Measurements from ENCODE around the gene TMEM200B.

TMEM200B gene

DNA sequence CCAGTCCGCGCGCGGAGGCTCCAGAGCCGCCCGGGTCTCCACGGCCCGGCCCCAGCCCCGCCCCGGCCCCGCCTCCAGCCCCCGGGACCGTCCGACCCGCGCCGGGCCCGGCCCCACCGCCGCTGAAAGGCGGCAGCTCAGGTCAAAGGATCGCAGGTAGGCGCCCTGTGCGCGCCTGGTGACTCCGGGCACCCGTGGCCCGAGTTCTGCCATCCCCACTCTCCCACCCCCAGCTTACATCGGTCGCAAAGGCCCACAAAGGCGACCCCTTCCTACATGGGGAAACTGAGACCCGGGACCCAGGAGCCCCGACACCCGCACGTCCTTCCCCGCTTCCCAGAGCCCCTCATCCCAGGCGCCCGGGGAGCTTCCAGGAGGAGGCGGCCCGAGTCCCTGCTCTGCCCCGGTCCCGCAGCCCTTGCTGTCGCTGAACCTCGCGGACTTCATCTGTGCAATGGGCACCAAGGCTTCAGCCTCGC lies at the start of gene TMEM200B:
Gene TMEM200B (minus strand): TSS at position 17 of the 479 bp plus-strand sequence. CDS start 2,075 bp downstream, outside the sequence.
- ATAC-seq (ENCODE audit: low read depth) (peak; percentile 35), DNase-seq (ENCODE audit: low spot score) (no peak)
- Histone ChIP-seq H3K27me3 (ENCODE audit: insufficient read depth, poor library complexity, severe bottlenecking) (peaks cover 16% of the 10 kb centered on the region), H3K9me3 (ENCODE audit: severe bottlenecking) (no peaks in the 10 kb centered on the region), H3K4me3 (ENCODE audit: severe bottlenecking) (peak within 1 kb of the TSS; percentile 51), H3K36me3 (ENCODE audit: low read depth) (peaks cover 3% of the 10 kb centered on the region; the same call in 1 of the 2 replicates), H3K27ac (ENCODE audit: poor library complexity, severe bottlenecking) (peak within 1 kb of the TSS; percentile 37), H3K4me1 (ENCODE audit: insufficient read depth, poor library complexity, severe bottlenecking) (no peaks in the 10 kb centered on the region)
- TF ChIP-seq, protein P1, sequence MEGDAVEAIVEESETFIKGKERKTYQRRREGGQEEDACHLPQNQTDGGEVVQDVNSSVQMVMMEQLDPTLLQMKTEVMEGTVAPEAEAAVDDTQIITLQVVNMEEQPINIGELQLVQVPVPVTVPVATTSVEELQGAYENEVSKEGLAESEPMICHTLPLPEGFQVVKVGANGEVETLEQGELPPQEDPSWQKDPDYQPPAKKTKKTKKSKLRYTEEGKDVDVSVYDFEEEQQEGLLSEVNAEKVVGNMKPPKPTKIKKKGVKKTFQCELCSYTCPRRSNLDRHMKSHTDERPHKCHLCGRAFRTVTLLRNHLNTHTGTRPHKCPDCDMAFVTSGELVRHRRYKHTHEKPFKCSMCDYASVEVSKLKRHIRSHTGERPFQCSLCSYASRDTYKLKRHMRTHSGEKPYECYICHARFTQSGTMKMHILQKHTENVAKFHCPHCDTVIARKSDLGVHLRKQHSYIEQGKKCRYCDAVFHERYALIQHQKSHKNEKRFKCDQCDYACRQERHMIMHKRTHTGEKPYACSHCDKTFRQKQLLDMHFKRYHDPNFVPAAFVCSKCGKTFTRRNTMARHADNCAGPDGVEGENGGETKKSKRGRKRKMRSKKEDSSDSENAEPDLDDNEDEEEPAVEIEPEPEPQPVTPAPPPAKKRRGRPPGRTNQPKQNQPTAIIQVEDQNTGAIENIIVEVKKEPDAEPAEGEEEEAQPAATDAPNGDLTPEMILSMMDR (IDR thresholded peaks at IDR 0.05; ENCODE audit: poor library complexity, severe bottlenecking): no peak

- Histone ChIP-seq H3K4me1 (ENCODE audit: insufficient read depth, poor library complexity, severe bottlenecking) (no peaks in the 10 kb centered on the region), H3K4me3 (ENCODE audit: severe bottlenecking) (no peak overlapping the region), H3K36me3 (ENCODE audit: low read depth) (peaks cover 72% of the 10 kb centered on the region), H3K9me3 (ENCODE audit: severe bottlenecking) (no peaks in the 10 kb centered on the region), H3K27ac (ENCODE audit: poor library complexity, severe bottlenecking) (no peak overlapping the region), H3K27me3 (ENCODE audit: insufficient read depth, poor library complexity, severe bottlenecking) (no peaks in the 10 kb centered on the region)
- ATAC-seq (ENCODE audit: low read depth): no peak
- no peak for DNase-seq (ENCODE audit: low spot score)
- TF ChIP-seq, protein P1 (IDR thresholded peaks at IDR 0.05; ENCODE audit: poor library complexity, severe bottlenecking): no peak
These were observed 48.8 kb upstream of the TMEM200B start for GRCh38 chr1:29172415-29172939.

DNA sequence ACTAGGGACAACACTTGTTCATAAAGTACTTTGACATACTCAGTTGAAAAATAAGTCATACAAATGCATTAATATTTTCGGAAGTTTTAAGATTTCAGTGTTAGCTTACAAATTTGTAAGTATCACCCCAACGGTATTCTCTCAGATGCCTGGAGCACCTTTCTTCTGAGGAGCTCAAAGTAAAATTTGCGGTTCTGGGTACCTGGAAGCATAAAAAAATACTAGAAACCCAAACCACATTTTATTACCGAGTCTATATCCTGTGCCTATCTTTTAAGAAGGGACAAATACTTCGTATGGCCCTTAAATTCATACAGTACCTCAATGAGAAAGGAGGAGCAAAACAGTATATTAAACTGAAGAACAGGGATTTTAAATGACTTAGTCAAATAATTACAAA lies 47.8 kb upstream of the TMEM200B start:
- Histone ChIP-seq H3K36me3 (ENCODE audit: low read depth) (peaks cover 72% of the 10 kb centered on the region), H3K9me3 (ENCODE audit: severe bottlenecking) (no peaks in the 10 kb centered on the region), H3K27ac (ENCODE audit: poor library complexity, severe bottlenecking) (no peak overlapping the region), H3K27me3 (ENCODE audit: insufficient read depth, poor library complexity, severe bottlenecking) (no peaks in the 10 kb centered on the region), H3K4me1 (ENCODE audit: insufficient read depth, poor library complexity, severe bottlenecking) (no peaks in the 10 kb centered on the region), H3K4me3 (ENCODE audit: severe bottlenecking) (no peak overlapping the region)
- no peak for ATAC-seq (ENCODE audit: low read depth)
- DNase-seq (ENCODE audit: low spot score): no peak
- TF ChIP-seq, protein P1 (IDR thresholded peaks at IDR 0.05; ENCODE audit: poor library complexity, severe bottlenecking): no peak

- DNase-seq (ENCODE audit: low spot score) (no peak), ATAC-seq (ENCODE audit: low read depth) (no peak)
- Histone ChIP-seq H3K9me3 (ENCODE audit: severe bottlenecking) (no peaks in the 10 kb centered on the region), H3K36me3 (ENCODE audit: low read depth) (peaks cover 75% of the 10 kb centered on the region), H3K4me3 (ENCODE audit: severe bottlenecking) (no peak overlapping the region), H3K27me3 (ENCODE audit: insufficient read depth, poor library complexity, severe bottlenecking) (no peaks in the 10 kb centered on the region), H3K27ac (ENCODE audit: poor library complexity, severe bottlenecking) (no peak overlapping the region), H3K4me1 (ENCODE audit: insufficient read depth, poor library complexity, severe bottlenecking) (no peaks in the 10 kb centered on the region)
- TF ChIP-seq, protein P1 (IDR thresholded peaks at IDR 0.05; ENCODE audit: poor library complexity, severe bottlenecking): no peak
These were observed 47.4 kb upstream of the TMEM200B start for GRCh38 chr1:29171089-29171488.

GRCh38 chr1:29169976-29170375 lies 46.3 kb upstream of the TMEM200B start:
- Histone ChIP-seq H3K9me3 (ENCODE audit: severe bottlenecking) (no peaks in the 10 kb centered on the region), H3K4me3 (ENCODE audit: severe bottlenecking) (no peak overlapping the region), H3K36me3 (ENCODE audit: low read depth) (peaks cover 87% of the 10 kb centered on the region), H3K4me1 (ENCODE audit: insufficient read depth, poor library complexity, severe bottlenecking) (no peaks in the 10 kb centered on the region), H3K27me3 (ENCODE audit: insufficient read depth, poor library complexity, severe bottlenecking) (no peaks in the 10 kb centered on the region), H3K27ac (ENCODE audit: poor library complexity, severe bottlenecking) (no peak overlapping the region)
- TF ChIP-seq, protein P1 (IDR thresholded peaks at IDR 0.05; ENCODE audit: poor library complexity, severe bottlenecking): no peak
- ATAC-seq (ENCODE audit: low read depth): no peak
- DNase-seq (ENCODE audit: low spot score): no peak
